Measurements from ENCODE around the gene IL22RA1.

DNA sequence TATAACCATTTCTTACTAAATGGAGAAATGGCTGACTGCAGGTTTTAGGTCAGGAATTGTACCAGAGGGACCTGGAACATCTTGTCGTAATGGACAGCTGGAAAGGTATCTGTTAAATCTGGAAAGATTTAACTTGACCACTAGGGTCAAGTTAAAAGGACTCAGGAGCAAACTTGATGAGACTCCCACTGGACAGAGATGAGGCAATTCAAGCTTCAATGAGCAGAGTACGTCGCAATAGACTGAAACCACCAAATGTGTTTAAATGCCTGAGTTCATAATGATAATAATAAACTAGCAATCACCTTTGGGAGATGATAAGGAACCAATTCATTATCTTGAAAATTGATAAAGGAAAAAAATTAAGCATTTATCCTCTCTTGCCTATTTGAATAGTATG, 35.5 kb upstream of the IL22RA1 start:
- TF ChIP-seq, protein P1, sequence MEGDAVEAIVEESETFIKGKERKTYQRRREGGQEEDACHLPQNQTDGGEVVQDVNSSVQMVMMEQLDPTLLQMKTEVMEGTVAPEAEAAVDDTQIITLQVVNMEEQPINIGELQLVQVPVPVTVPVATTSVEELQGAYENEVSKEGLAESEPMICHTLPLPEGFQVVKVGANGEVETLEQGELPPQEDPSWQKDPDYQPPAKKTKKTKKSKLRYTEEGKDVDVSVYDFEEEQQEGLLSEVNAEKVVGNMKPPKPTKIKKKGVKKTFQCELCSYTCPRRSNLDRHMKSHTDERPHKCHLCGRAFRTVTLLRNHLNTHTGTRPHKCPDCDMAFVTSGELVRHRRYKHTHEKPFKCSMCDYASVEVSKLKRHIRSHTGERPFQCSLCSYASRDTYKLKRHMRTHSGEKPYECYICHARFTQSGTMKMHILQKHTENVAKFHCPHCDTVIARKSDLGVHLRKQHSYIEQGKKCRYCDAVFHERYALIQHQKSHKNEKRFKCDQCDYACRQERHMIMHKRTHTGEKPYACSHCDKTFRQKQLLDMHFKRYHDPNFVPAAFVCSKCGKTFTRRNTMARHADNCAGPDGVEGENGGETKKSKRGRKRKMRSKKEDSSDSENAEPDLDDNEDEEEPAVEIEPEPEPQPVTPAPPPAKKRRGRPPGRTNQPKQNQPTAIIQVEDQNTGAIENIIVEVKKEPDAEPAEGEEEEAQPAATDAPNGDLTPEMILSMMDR (IDR thresholded peaks at IDR 0.05; ENCODE audit: insufficient read depth, low read depth, low read length) = no peak
- TF ChIP-seq EZH2 (IDR thresholded peaks at IDR 0.05; ENCODE audit: insufficient read depth, low read length) = no peak

Data from astrocyte (in vitro differentiated cells and primary cell).